Measurements from ENCODE around the gene SLC16A1. TPM values are rescaled to one million over a fixed set of nuclear protein-coding genes. Genes with fewer than 3 reads are reported as not detected.

Gene SLC16A1
- total RNA-seq, 1 experiment from 2014 or later = 328 TPM

- no peak for ATAC-seq
- ChIA-PET POLR2A (interaction anchor here (0.7 to 1.0 kb wide), 3 partner anchors 10 to 191 kb away, joined by 3 to 4 read pairs (median 3); partner anchors contain the start of gene LRIG2), CTCF (interaction anchor here (0.6 to 7.5 kb wide), 14 partner anchors 11 to 491 kb away, joined by 3 to 72 read pairs (median 6); partner anchors contain the start of genes LRIG2, PPM1J and SLC16A1)
- Mint-ChIP-seq H3K27ac (peak overlapping the region; percentile 91), H3K27me3 (ENCODE audit: low read depth) (no peaks in the 10 kb centered on the region), H3K36me3 (no peaks in the 10 kb centered on the region), H3K4me1 (peaks cover 55% of the 10 kb centered on the region), H3K9me3 (no peaks in the 10 kb centered on the region), H3K4me3 (no peak overlapping the region)
- TF ChIP-seq CBFB (CRISPR knock-in tag; IDR thresholded peaks at IDR 0.05; ENCODE audit: low read depth) = no peak
- TF ChIP-seq GTF2I (CRISPR knock-in tag; conservative IDR thresholded peaks at IDR 0.05) = no peak
- no peak for TF ChIP-seq GABPB1 (CRISPR knock-in tag; IDR thresholded peaks at IDR 0.05)
- TF ChIP-seq TCF7 (CRISPR knock-in tag; IDR thresholded peaks at IDR 0.05; ENCODE audit: low read depth) = no peak
- no peak for TF ChIP-seq ZNF425 (CRISPR knock-in tag; conservative IDR thresholded peaks at IDR 0.05)
- TF ChIP-seq MYBL2 (CRISPR knock-in tag; IDR thresholded peaks at IDR 0.05) = no peak
- no peak for TF ChIP-seq E2F5 (CRISPR knock-in tag; IDR thresholded peaks at IDR 0.05)
- TF ChIP-seq RELA (CRISPR knock-in tag; IDR thresholded peaks at IDR 0.05; ENCODE audit: borderline replicate concordance) = no peak
- no peak for TF ChIP-seq IRF2 (CRISPR knock-in tag; IDR thresholded peaks at IDR 0.05; ENCODE audit: borderline replicate concordance, low read depth)
- TF ChIP-seq EMX1 (CRISPR knock-in tag; IDR thresholded peaks at IDR 0.05) = no peak
- no peak for TF ChIP-seq ZNF281 (CRISPR knock-in tag; IDR thresholded peaks at IDR 0.05)
- TF ChIP-seq PRRX2 (CRISPR knock-in tag; IDR thresholded peaks at IDR 0.05) = no peak
- TF ChIP-seq ZBTB21 (CRISPR knock-in tag; IDR thresholded peaks at IDR 0.05; ENCODE audit: borderline replicate concordance) = no peak
- TF ChIP-seq ERG (CRISPR knock-in tag; IDR thresholded peaks at IDR 0.05) = no peak
- TF ChIP-seq NR2C2 (CRISPR knock-in tag; IDR thresholded peaks at IDR 0.05) = no peak
- no peak for TF ChIP-seq CREB1 (CRISPR knock-in tag; IDR thresholded peaks at IDR 0.05)
- TF ChIP-seq NFATC4 (CRISPR knock-in tag; IDR thresholded peaks at IDR 0.05) = no peak
- no peak for TF ChIP-seq MLX (CRISPR knock-in tag; IDR thresholded peaks at IDR 0.05)
- no peak for TF ChIP-seq GRHL2 (CRISPR knock-in tag; IDR thresholded peaks at IDR 0.05; ENCODE audit: insufficient replicate concordance, severe bottlenecking)
- no peak for DNase-seq (ENCODE audit: low spot score)
Measured at GRCh38 chr1:112881742-112882127, 74.3 kb downstream of the SLC16A1 start.
